GM18517 (cell line): ENCODE data around the gene S1PR1.

ENCODE experiments used
- ATAC-seq: cut with Tn5 transposase; IDR thresholded peaks from one replicate; pipeline ENCODE4 v1.9.1; 2021; ENCODE audit warnings: mild to moderate bottlenecking, moderate library complexity; ENCODE audit not compliant: unreplicated experiment

The S1PR1 gene

DNA sequence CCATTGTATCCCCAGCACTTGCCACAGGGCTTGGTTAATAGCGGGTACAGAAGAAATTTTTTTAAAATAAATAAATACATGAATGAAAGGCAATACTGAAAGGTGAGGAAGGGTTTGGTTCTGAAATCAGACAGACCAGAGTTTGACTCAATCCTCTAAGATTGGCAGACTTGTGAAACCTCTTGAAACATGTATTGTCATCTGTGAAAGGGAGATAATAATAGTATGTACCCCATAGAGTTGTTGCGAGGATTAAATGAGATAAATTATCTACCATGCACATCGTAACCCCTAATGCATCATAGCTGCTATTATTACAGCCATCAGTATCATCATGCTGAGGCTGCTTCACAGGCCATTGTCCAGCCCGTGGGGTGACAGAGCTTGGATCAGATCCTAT is 41.4 kb downstream of the S1PR1 start:
- ATAC-seq: no peak

DNA sequence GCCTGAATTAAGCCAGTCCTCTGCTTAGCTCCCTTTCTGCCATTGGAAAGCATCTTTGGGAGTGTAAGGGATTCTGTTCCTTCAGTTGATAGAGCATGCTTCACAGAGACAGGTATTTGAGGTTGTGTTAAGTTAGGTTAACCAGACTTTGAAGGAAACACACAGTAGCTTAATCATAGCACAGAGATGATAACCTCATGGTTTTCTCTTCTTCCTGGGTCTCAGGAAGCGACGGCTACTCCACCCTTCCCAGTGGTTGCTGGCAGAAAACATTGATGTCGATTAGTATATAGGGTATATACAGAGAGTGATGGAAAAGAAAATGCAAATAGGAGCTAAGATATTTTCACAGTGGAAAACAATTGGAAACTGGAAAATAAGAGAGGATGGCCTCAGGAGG is 42.0 kb downstream of the S1PR1 start:
- no peak for ATAC-seq

DNA sequence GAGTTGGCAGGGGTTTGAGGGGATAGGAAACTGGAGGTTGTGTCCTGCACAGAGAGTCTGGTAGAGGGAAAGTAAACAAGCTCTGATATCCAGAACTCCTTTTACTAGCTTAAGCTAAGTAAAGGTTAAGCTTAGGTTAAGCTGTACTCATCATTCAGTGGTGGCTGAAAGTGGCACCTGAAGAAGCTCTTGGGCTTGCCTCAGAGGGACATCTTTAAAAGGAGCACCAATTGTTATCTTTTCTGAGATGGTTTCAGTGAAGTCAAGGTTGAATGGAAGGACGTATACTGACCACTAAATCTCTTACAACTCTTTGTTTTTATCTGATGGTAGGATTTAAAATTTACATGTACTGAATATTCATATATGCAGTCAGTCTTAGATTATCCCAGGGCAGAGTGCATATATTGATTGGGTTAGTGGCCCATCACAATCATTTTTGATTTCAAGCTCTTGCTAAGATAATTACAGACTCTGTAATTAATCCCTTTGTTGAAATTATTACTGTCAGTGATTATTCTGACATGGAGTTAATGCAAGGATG is 43.3 kb downstream of the S1PR1 start:
- ATAC-seq: no peak

DNA sequence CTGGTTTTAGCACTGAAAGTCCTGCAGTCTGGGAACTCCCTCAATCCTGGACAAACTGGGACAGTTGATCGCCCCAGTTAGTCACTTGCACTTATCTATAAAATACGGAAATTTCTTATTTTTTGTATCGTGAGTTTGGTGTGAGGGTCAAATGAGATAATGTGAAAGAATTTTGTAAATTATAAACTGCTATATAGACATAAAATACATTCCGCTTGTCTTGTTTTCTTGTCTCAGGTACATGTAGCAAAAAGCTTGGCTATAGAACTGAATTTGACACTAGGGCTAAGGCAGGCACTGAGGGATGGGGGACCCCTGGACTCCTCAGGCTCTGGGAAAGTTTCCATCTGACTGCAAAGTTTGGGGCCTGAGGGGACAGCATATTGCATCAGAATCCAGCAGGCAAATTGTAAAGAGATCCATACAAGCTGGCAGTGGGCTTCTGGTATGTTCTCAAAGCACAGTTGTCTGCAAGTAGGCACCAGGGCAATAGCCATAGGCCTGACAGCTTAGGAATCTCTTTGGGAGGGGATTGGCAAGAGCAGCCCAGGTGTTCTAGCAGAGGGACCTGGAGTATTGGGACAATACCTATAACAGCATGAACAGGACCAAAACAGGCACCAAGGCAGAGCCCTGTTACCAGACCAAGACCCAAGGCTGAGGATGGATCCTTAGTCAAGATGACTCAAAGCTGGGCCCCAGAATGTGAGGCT is 44.3 kb downstream of the S1PR1 start:
- ATAC-seq: no peak

DNA sequence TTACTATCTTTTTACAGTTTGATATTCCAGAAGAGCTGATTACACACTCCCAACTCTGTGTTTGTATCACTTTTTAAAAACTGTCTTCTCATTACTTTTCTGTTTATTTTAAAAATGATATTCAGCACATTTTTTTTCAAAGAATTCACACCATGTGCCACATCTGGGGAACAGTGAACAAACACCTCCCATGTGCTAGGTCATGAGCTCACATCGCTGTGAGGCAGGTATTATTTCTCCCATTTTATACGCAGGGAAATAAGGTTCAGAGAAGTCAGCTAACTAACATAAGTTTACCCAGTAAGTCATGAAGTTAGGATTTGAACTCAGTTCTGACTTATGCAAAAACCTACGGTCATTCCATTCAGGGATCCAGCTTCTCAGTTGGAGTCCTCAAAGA is 44.9 kb downstream of the S1PR1 start:
- ATAC-seq: no peak

DNA sequence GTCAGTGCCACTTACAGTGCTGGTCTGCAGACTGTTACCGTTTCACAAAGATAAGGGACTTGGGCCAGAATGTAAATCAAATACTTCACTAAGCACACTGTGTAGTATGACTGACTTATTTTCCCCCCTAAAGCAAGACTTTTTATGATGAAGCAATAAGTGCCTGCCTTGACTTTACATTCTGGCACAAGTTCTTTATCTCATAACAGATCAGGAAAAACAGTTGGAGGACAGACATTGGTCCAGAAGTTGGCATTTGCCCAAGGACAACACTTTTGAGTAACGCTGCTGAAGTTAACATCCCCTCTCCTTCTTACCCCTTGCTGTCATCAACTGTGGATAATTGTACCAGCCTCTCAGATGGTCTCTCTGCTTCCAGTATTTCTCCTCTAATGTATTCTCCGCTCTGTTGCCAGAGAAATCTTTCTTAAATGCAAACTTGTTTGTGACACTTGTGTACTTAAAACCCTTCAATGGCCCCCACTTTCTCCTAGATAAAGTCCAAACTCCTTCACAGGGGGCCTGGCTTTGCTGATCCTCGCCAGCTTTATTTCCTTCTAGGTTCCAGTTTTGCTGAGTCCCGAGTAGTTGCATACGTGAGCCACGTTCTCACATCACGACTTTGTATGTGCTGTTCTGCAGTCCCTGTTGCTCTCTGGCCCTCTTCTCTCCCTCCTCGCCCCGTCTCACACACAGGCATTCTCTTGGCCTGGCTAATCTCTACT is 45.7 kb downstream of the S1PR1 start:
- ATAC-seq: no peak

DNA sequence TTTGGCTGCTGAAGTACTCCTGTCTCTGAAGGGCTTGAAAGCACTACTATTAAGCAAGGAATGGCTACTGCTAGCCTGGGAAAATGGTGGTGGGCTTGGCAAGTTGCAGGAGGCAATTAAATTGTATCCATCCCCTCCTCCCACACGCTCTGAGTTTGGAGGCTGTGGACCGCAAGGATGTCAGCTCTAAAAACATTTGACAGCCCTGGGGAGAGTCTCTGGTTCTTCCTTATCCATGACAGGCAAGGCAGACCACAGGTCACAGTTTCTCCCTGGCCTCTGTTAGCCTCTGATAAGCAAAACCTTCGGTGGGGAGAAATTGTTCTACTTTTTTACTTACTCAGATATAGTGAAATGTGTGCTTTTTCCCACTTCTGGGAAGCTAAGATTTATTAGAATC is 46.6 kb downstream of the S1PR1 start:
- no peak for ATAC-seq

DNA sequence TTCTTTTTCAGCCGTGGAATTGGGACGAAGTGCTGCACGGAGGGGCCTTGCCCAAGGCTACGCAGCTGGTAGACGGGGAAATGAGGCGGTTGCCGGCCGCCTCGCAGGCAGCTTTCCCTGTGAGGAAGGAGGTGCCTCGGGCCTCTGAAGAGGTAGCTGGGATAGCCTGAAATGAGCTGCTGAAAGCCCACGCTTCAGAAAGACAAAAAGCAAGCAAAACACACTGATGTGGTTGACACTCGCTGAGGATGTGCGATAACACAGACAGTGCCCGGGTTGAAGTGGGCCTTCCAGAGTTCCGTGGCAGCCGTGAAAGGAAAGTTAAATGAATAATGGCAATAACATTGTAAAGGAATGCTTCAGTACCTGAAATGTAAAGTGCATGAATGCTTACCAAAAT is 47.2 kb downstream of the S1PR1 start:
- no peak for ATAC-seq

DNA sequence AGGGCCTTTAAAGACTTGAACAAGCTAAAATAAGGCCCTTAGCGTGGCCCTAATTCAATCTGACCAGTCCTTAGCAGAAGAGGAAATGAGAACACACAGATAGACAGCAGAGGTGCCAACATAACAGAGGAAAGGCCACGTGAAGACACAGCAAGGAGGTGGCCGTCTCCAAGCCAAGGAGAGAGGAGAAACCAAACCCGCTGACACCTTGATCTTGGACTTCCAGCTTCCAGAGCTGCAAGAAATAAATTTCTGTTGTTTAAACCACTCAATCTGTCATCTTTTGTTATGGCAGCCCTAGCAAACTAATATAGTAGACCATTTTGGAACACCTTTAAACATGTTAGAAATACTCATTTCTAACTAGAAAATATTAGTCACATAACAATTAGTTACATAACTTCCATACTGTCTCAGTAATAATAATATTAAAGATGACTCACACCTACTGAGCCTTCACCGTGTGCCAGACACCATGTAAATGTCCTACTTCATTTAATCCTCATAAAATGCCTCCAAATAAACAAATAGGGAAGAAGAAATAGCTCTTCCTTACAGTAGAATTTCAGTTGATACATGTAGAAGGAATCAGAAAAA is 47.9 kb downstream of the S1PR1 start:
- no peak for ATAC-seq

DNA sequence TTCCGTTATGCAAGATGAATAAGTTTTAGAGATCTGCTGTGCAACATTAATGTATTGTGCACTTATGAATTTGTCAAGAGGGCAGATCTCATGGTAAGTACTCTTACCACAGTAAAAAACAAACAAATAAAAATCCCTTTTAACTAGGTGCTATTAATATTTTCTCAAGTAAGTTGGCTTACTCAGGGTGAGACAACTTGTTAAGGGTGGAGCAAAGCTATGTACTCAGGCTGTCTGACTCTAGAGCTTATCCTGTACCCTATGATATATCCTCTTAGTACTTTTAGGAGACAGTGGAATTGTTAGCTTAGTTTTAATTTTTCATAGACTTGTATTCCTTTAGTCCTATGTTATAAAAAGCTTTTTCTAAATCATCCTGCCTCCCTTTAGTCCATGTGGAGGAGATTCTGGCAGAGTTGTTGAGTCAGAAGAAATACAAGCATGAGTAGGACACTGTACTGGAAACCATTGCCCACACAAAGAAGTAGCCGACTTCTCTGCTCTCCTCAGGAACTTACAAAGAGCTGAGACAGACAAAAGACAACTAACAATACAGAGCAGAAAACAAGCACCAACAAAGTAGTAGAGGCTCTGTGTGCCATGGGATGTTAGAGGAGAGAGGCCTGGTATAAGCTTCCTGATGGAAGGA is 49.2 kb downstream of the S1PR1 start:
- no peak for ATAC-seq

DNA sequence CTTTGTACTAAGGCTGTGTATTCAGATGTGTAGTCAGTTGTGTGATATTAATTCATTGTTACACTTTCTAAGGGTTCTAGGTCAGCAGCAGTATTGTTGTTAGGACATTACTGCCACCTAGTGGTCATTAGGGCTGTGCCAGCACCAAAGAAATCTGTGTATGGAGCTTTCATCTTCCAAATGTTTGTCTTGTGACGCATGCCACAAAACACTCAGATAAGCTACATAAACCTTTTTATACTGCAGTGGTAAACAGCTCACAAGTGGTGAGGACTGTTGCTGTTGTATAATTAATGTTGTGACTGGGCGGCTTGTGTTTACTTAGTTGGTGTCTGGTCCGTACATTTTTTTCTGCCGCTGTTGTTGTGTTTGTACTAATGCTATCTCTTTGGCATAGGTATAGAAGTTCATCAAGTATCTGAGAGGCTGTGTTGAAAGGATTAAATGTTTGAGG is 51.7 kb downstream of the S1PR1 start:
- ATAC-seq: peak; percentile 70

DNA sequence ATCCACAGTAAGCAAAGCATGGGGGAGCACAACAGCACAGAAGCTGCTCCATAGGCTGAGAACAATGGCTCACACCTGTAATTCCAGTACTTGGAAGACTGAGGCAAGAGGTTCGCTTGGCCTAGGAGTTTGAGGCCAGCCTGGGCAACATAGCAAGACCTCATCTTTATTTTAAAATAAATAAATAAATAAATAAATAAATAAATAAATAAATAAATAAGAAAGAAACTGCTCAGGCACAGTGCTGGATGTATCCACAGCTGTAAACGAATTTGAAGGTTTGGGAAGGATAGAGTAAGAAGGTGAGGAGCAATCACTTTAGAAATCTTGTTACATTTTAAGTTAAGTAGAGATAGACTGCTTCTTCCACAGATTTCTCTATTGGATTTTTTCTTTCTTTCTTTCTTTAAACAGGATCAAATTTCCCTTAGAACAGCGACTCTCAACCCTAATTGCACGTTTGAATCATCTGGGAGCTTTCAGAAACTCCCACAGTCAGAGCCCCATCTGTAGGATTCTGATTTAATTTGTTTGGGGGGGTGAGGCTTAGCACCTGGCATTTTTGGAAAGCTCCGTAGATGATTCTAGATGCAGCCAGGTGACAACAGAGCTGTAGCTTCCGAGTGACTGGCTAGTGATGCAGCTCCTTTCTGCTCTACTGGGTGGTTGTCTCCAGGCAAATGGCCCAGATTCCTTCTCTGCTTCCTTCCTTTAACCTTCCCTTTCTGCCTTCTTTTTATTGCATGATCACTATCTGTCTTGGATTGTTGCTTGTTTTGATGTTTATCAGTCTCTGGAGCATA is 53.5 kb downstream of the S1PR1 start:
- ATAC-seq: no peak
